Measurements from ENCODE around the gene PICALM. TPM values are rescaled to one million over a fixed set of nuclear protein-coding genes. Genes with fewer than 3 reads are reported as not detected.

The PICALM gene
- total and polyA plus RNA-seq, 2 donors (not counting 1 experiment from before 2014, with no cell fraction given) = 48.4 to 165 TPM

DNA sequence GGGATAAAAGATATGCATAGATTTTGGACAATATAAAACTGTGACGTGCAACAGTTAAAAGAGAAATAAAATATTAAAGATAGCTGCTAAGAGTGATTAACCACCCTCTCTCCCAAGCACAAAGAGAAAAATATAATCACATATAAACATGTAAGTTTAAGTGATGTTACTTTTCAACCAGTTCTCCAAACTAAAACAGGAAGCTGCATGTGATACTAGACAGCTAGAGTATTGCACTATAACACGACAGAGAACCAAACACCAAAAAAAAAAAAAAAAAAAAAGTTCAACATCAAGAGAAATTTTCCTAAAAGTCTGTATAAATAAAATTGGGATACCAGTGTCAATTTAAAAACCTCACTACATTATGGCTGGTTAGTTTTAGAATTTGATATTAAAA is 79.1 kb downstream of the PICALM start:
- Histone ChIP-seq H3K9ac (ENCODE audit: low read length) (no peak overlapping the region), H3K4me2 (replicated peaks; ENCODE audit: low read depth, low read length, poor library complexity, severe bottlenecking) (no peak overlapping the region), H3K79me2 (ENCODE audit: control insufficient read depth, insufficient read depth, low read length) (no peaks in the 10 kb centered on the region), H3K27me3 (replicated peaks in 1 of 4; ENCODE audit: control extremely low read depth in 1 of 4, control insufficient read depth in 3 of 4, insufficient read depth in 4 of 4, low read length in 3 of 4) (no peaks in the 10 kb centered on the region), H3K9me3 (ENCODE audit: control extremely low read depth in 1 of 3, control insufficient read depth in 2 of 3, insufficient read depth in 1 of 3, low read length in 2 of 3) (no peaks in the 10 kb centered on the region), H3K27ac (ENCODE audit: low read length in 2 of 2) (no peak overlapping the region), H3K36me3 (replicated peaks in 1 of 2; ENCODE audit: control extremely low read depth in 1 of 2, control insufficient read depth in 1 of 2, extremely low read depth in 1 of 2, insufficient read depth in 2 of 2, low read length in 1 of 2) (peaks cover 10 to 54% of the 10 kb centered on the region in 2 experiments), H3K4me1 (ENCODE audit: control insufficient read depth in 2 of 2, insufficient read depth in 2 of 2, low read length in 2 of 2) (no peaks in the 10 kb centered on the region), H3K4me3 (ENCODE audit: control extremely low read depth in 1 of 5, extremely low read depth in 1 of 5, insufficient read depth in 1 of 5, low read depth in 2 of 5, low read length in 4 of 5) (no peak overlapping the region), H4K20me1 (ENCODE audit: control insufficient read depth, insufficient read depth, low read length, poor library complexity, severe bottlenecking) (no peaks in the 10 kb centered on the region), H2AFZ (ENCODE audit: insufficient read depth, low read depth, low read length, poor library complexity, severe bottlenecking) (no peak overlapping the region)
- H3K9me3 Mint-ChIP-seq (ENCODE audit: insufficient read depth) = no peaks in the 10 kb centered on the region
- TF ChIP-seq, protein P1, sequence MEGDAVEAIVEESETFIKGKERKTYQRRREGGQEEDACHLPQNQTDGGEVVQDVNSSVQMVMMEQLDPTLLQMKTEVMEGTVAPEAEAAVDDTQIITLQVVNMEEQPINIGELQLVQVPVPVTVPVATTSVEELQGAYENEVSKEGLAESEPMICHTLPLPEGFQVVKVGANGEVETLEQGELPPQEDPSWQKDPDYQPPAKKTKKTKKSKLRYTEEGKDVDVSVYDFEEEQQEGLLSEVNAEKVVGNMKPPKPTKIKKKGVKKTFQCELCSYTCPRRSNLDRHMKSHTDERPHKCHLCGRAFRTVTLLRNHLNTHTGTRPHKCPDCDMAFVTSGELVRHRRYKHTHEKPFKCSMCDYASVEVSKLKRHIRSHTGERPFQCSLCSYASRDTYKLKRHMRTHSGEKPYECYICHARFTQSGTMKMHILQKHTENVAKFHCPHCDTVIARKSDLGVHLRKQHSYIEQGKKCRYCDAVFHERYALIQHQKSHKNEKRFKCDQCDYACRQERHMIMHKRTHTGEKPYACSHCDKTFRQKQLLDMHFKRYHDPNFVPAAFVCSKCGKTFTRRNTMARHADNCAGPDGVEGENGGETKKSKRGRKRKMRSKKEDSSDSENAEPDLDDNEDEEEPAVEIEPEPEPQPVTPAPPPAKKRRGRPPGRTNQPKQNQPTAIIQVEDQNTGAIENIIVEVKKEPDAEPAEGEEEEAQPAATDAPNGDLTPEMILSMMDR (IDR thresholded peaks at IDR 0.05) = no peak
- ATAC-seq (ENCODE audit: low read depth) (no peak), DNase-seq (no peak)
- no peaks in the 10 kb centered on the region for H3K27me3 Mint-ChIP-seq
- POLR2A ChIA-PET = interaction anchor here (0.7 kb wide), 1 partner anchor 79 kb away, joined by 7 read pairs; the partner anchor contains the start of gene PICALM
- peaks cover 5% of the 10 kb centered on the region for H3K4me1 Mint-ChIP-seq
- intact Hi-C loops (cut with micrococcal nuclease) = no loop called here
- no peak overlapping the region for H3K4me3 Mint-ChIP-seq
- WGBS (ENCODE audit: insufficient coverage) = no CpG with 5 or more reads among the region's 2 CpGs
- H3K27ac Mint-ChIP-seq = no peak overlapping the region
- CTCF ChIA-PET = interaction anchor here (1.0 kb wide), 1 partner anchor 52 kb away, joined by 4 read pairs; no protein-coding TSS in a partner anchor

DNA sequence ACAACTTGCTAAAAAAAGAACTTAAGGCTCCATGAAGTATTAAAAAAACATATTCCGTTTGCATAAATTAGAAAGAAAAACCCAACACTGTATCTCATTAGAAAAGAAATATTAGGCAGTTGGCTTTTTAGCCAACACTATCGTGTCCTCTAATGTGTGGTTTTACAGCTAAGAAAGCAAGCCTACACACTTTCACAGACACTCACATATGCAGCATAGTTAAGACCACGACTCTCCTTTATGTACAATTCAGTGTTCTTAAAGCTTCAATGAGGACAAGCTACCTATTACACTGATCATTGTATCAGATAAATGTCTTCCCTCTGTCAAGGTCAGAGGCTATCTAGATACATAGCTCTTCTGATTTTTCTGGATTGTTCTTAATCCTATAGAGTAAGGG is 80.1 kb downstream of the PICALM start:
- Histone ChIP-seq H3K36me3 (replicated peaks in 1 of 2; ENCODE audit: control extremely low read depth in 1 of 2, control insufficient read depth in 1 of 2, extremely low read depth in 1 of 2, insufficient read depth in 2 of 2, low read length in 1 of 2) (peaks cover 15 to 52% of the 10 kb centered on the region in 2 experiments), H3K27me3 (replicated peaks in 1 of 4; ENCODE audit: control extremely low read depth in 1 of 4, control insufficient read depth in 3 of 4, insufficient read depth in 4 of 4, low read length in 3 of 4) (no peaks in the 10 kb centered on the region), H3K79me2 (ENCODE audit: control insufficient read depth, insufficient read depth, low read length) (no peaks in the 10 kb centered on the region), H3K4me1 (ENCODE audit: control insufficient read depth in 2 of 2, insufficient read depth in 2 of 2, low read length in 2 of 2) (no peaks in the 10 kb centered on the region), H2AFZ (ENCODE audit: insufficient read depth, low read depth, low read length, poor library complexity, severe bottlenecking) (no peak overlapping the region), H3K9ac (ENCODE audit: low read length) (no peak overlapping the region), H3K27ac (ENCODE audit: low read length in 2 of 2) (peak overlapping the region in 1 of 2 donors; percentile 56), H3K9me3 (ENCODE audit: control extremely low read depth in 1 of 3, control insufficient read depth in 2 of 3, insufficient read depth in 1 of 3, low read length in 2 of 3) (no peaks in the 10 kb centered on the region), H3K4me3 (ENCODE audit: control extremely low read depth in 1 of 5, extremely low read depth in 1 of 5, insufficient read depth in 1 of 5, low read depth in 2 of 5, low read length in 4 of 5) (no peak overlapping the region), H4K20me1 (ENCODE audit: control insufficient read depth, insufficient read depth, low read length, poor library complexity, severe bottlenecking) (no peaks in the 10 kb centered on the region), H3K4me2 (replicated peaks; ENCODE audit: low read depth, low read length, poor library complexity, severe bottlenecking) (no peak overlapping the region)
- TF ChIP-seq, protein P1 (IDR thresholded peaks at IDR 0.05) = no peak
- no peak for TF ChIP-seq EZH2 (IDR thresholded peaks at IDR 0.05; ENCODE audit: borderline replicate concordance, insufficient read depth, low read depth, low read length, poor library complexity, severe bottlenecking)
- Mint-ChIP-seq H3K4me1 (peaks cover 5% of the 10 kb centered on the region), H3K9me3 (ENCODE audit: insufficient read depth) (no peaks in the 10 kb centered on the region), H3K4me3 (no peak overlapping the region), H3K27me3 (no peaks in the 10 kb centered on the region), H3K27ac (peak overlapping the region; percentile 15)
- intact Hi-C loops (cut with micrococcal nuclease) = no loop called here
- ATAC-seq (ENCODE audit: low read depth) (no peak), DNase-seq (no peak)
- no CpG with 5 or more reads among the region's 3 CpGs for WGBS (ENCODE audit: insufficient coverage)
- ChIA-PET POLR2A (interaction anchor here (0.7 kb wide), 1 partner anchor 80 kb away, joined by 7 read pairs; the partner anchor contains the start of gene PICALM), CTCF (interaction anchor here (1.0 to 1.3 kb wide), 3 partner anchors 22 to 134 kb away, joined by 3 to 4 read pairs (median 4); partner anchors contain the start of gene CCDC83)

Data from B cell (primary cell).